Measurements from ENCODE around the gene MRPL16. TPM values are rescaled to one million over a fixed set of nuclear protein-coding genes. Genes with fewer than 3 reads are reported as not detected.

MRPL16 gene
- polyA plus RNA-seq, 1 of the 3 experiments (the other 2 are of a cell fraction): 77.6 TPM

GRCh38 chr11:59779487-59779886 lies 31.1 kb downstream of the MRPL16 start (continued):
- TF ChIP-seq REST (IDR thresholded peaks at IDR 0.05; ENCODE audit: low read depth, low read length): no peak
- no peak for TF ChIP-seq RAD21 (IDR thresholded peaks at IDR 0.05; ENCODE audit: low read length)
- TF ChIP-seq FOXJ3 (CRISPR knock-in tag; IDR thresholded peaks at IDR 0.05): no peak
- no peak for TF ChIP-seq TAF1 (IDR thresholded peaks at IDR 0.05; ENCODE audit: borderline replicate concordance, low read depth, low read length)
- no peak for TF ChIP-seq USF1 (IDR thresholded peaks at IDR 0.05; ENCODE audit: borderline replicate concordance, low read depth)
- TF ChIP-seq NFIC (IDR thresholded peaks at IDR 0.05; ENCODE audit: borderline replicate concordance): no peak
- no peak for TF ChIP-seq MXI1 (IDR thresholded peaks at IDR 0.05; ENCODE audit: low read depth, low read length)
- no peak for TF ChIP-seq NRF1 (IDR thresholded peaks at IDR 0.05; ENCODE audit: low read depth, low read length)
- TF ChIP-seq ELF1 (IDR thresholded peaks at IDR 0.05): no peak
- TF ChIP-seq RCOR1 (IDR thresholded peaks at IDR 0.05; ENCODE audit: low read length): no peak

GRCh38 chr11:59778122-59778521 lies 32.5 kb downstream of the MRPL16 start:
- TF ChIP-seq POLR2AphosphoS5 (IDR thresholded peaks at IDR 0.05; ENCODE audit: low read depth, low read length) (no peak), GATA2 (CRISPR knock-in tag; IDR thresholded peaks at IDR 0.05) (no peak), USF2 (IDR thresholded peaks at IDR 0.05; ENCODE audit: borderline replicate concordance, low read depth, low read length) (no peak), RCOR1 (IDR thresholded peaks at IDR 0.05; ENCODE audit: low read length) (no peak)
- H4K20me1 ChIP-seq (ENCODE audit: insufficient read depth): peaks cover 21% of the 10 kb centered on the region; the same call in 1 of the 2 replicates
- POLR2A ChIA-PET: no interaction called here
- H3K9me2 ChIP-seq: no peaks in the 10 kb centered on the region
- no peak overlapping the region for H2AFZ ChIP-seq (ENCODE audit: low read depth)
- no peak for DNase-seq
- H3K36me3 ChIP-seq (replicated peaks in 1 of 2; ENCODE audit: control insufficient read depth in 1 of 2, insufficient read depth in 2 of 2, low read length in 1 of 2): peaks cover 2 to 37% of the 10 kb centered on the region in 2 experiments
- no peak overlapping the region for H3K4me3 ChIP-seq (ENCODE audit: low read depth in 2 of 2, low read length in 1 of 2)
- H3K4me2 ChIP-seq: no peak overlapping the region
- H3K79me2 ChIP-seq (ENCODE audit: insufficient read depth): peaks cover 10% of the 10 kb centered on the region; the same call in 1 of the 2 replicates
- 95% methylated on average over 2 of the region's 2 CpGs for WGBS (ENCODE audit: low lambda C conversion rate)
- H3K27ac ChIP-seq (ENCODE audit: low read depth in 2 of 2, low read length in 1 of 2): no peak overlapping the region
- no peak overlapping the region for H3K9ac ChIP-seq
- peaks cover 6% of the 10 kb centered on the region for H3F3A ChIP-seq (replicated peaks; ENCODE audit: insufficient read depth)
- CTCF ChIA-PET: interaction anchor here (2.3 to 3.3 kb wide), 2 partner anchors 23 to 24 kb away, joined by 7 to 16 read pairs; no protein-coding TSS in a partner anchor
- peaks cover 0 to 13% of the 10 kb centered on the region in 2 experiments; a peak in 1 of 4 replicates for H3K4me1 ChIP-seq (ENCODE audit: control insufficient read depth in 1 of 2, insufficient read depth in 2 of 2, low read depth in 1 of 2, low read length in 1 of 2)
- no peaks in the 10 kb centered on the region for H3K27me3 ChIP-seq (ENCODE audit: insufficient read depth)
- no peaks in the 10 kb centered on the region for H3K9me3 ChIP-seq
